HG02943 (cell line): Measurements from ENCODE around the gene CPNE7.

ENCODE experiments used
- ATAC-seq: cut with Tn5 transposase; IDR thresholded peaks from one replicate; pipeline ENCODE4 v1.9.1; 2021; ENCODE audit warnings: mild to moderate bottlenecking, low read depth, moderate library complexity; ENCODE audit not compliant: unreplicated experiment

The CPNE7 gene

GRCh38 chr16:89575247-89576152, at the start of gene CPNE7:
TSS of gene CPNE7 (plus strand) at chr16:89575758. CDS start at chr16:89575898, 140 bp downstream.
- no peak for ATAC-seq

GRCh38 chr16:89529097-89529496, 46.5 kb upstream of the CPNE7 start:
- ATAC-seq = no peak

DNA sequence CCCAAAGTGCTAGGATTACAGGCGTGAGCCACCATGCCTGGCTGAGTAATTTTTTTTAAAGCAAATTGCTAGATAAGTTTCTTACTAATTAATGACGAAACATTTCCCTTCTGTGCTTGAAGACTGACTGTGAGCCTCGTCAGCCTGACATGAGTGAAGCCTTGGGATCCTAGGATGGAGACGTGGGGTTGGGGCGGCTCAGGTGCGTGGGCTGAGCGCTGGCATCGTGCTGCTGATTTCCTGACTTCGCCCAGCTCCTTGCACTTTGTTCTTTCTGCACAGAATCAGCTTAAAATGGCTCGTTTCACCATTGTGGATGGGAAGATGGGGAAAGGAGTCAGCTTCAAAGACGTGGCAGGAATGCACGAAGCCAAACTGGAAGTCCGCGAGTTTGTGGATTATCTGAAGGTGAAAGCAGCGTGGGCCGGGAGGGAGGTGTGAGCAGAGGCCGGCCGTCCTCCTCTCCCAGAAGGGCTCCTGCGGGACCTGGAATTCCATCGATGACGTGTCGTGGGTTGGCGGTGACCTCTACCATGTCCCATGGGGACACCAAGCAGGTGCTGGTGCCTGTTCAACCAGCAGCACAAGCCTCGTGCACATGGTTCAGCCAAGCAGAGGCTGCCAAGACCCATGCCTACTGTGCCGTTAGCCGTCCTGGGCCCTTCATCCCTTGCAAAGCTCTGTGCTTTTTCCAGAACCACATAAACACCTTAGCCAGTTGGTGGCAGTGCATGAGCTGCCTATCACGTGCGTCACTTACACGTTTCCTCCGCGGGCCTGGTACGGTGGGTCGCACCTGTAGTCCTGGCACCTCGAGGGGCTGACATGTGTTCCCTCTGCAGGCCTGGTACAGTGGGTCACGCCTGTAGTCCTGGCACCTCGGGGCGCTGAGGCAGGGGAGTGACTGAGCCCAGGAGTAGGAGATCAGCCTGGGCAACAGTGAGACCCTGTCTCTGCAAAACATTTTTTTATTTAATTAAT, 44.9 kb upstream of the CPNE7 start:
- no peak for ATAC-seq

DNA sequence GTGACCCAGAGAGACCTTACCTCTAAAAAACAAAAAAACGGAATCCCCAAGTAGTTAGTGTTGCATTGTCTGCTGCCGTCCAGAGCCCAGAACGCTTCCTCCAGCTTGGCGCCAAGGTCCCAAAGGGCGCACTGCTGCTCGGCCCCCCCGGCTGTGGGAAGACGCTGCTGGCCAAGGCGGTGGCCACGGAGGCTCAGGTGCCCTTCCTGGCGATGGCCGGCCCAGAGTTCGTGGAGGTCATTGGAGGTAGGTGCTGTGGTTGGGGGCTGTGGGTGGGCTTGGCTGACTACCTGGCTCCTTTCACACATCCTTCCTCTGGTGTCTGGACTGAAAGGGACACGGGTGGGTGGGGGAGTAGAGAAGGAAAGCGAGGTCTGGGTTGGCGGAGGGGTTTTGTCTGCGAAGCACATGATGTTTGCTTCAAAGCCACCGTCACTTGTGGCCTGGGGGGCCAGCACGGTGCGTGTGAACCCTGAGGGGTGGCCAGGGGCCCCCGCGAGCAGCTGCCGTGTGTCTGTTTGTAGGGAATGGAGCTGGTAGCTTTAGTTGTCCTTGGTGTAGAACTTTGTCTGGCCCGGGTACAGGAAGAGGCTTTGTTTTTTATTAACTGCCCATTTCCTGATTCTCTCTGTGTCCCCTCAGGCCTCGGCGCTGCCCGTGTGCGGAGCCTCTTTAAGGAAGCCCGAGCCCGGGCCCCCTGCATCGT, 43.6 kb upstream of the CPNE7 start:
- no peak for ATAC-seq

- ATAC-seq = no peak
These were observed 41.3 kb upstream of the CPNE7 start for GRCh38 chr16:89534252-89534756.

DNA sequence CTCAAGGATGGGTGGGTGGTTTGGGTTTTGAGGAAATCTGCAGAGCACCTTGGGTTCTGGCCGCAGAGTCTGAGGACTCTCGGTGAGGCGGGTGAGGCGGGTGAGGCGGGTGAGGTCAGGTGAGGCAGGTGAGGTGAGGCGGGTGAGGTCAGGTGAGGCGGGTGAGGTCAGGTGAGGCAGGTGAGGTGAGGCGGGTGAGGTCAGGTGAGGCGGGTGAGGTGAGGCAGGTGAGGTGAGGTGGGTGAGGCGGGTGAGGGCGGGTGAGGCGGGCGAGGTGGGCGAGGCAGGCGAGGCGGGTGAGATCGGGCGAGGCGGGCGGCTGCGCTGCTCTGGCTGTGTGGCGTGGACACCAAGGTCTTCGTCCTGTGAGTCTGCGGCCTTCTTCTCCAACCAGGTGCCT, 39.2 kb upstream of the CPNE7 start:
- no peak for ATAC-seq

- no peak for ATAC-seq
These were observed 38.5 kb upstream of the CPNE7 start for GRCh38 chr16:89536886-89537548.

- no peak for ATAC-seq
These were observed 38.0 kb upstream of the CPNE7 start for GRCh38 chr16:89537549-89537925.

- ATAC-seq = no peak
These were observed 37.3 kb upstream of the CPNE7 start for GRCh38 chr16:89538286-89538685.

- ATAC-seq = no peak
These were observed 35.0 kb upstream of the CPNE7 start for GRCh38 chr16:89540557-89540956.

- ATAC-seq = no peak
These were observed 33.8 kb upstream of the CPNE7 start for GRCh38 chr16:89541792-89542191.

GRCh38 chr16:89544113-89544512, 31.4 kb upstream of the CPNE7 start:
- no peak for ATAC-seq

GRCh38 chr16:89544713-89545043, 30.9 kb upstream of the CPNE7 start:
- ATAC-seq = no peak

DNA sequence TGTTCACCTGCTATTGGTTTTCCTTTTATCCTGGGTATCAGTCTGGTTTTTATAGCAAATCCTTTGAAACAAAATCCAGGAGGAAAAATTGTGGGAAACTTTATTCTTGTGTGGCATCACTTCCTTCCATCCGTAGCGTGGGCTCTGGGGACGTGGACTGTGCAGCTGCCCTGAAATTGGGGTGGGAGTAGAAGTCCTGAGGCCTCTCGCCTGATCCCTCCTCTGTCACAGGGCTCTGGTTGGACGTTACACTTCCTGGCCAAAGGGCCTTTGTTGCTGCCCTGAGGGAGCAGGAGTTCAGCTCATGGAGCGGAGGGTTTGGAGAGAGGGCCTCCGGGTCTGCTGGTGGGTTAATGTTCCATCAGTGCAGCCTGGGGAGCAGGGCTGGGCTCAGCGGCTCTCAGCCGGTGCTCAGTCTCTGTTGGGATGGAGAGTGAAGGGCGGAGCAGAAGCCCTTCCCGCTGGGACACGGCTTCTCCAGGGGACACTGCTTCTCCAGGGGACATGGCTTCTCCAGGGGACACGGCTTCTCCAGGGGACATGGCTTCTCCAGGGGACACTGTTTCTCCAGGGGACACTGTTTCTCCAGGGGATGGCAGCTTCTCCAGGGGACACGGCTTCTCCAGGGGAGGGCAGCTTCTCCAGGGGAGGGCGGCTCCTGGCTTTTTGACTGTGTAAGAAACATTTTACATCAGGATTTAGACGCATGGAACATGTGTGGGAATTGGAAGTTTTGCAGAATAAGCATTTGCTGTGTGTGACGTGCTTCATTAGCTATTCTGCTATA, 30.3 kb upstream of the CPNE7 start:
- no peak for ATAC-seq

GRCh38 chr16:89545831-89546574, 29.6 kb upstream of the CPNE7 start:
- no peak for ATAC-seq

DNA sequence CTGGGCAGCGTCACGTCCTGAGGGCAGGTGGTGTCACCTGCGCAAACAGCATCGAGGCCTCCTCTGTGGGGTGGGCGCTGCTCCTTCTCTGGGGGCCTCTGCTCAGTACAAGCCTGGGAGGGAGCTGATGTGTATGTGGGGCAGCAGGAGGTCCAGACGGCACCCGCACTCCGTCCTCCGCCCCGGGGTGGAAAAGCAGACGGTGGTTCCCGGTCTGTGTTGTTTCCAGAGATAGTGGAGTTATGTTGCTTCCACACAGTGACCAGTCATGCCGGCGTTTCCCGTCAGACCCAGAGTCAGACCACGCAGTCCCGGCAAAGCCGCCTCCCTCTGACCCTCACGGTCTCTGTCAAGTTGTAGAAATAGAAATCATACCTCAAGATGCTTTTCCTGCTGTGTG, 28.8 kb upstream of the CPNE7 start:
- no peak for ATAC-seq

GRCh38 chr16:89547291-89547690, 28.3 kb upstream of the CPNE7 start:
- ATAC-seq = no peak

DNA sequence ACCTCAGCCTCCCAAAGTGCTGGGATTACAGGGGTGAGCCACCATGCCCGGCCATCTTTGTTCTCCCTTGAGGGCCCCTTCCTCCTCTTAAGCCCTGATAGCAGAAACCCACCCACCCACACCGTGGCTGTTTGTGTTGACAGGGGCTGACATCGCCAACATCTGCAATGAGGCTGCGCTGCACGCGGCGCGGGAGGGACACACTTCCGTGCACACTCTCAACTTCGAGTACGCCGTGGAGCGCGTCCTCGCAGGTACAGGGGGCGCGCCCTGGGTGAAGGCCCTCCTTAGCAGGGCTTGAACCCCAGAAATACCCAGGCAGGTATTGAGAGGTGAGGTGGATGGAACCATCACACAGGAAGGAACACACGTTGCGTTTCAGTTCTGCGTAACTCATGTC, 27.7 kb upstream of the CPNE7 start:
- no peak for ATAC-seq
